Small intestine (tissue), 16 donors: ENCODE data around the gene MRPS5. TPM values are rescaled to one million over a fixed set of nuclear protein-coding genes. Genes with fewer than 3 reads are reported as not detected.

Experiments used
- DNase-seq, 2 donors: peaks; one replicate each; pipeline versions ENCODE4 v3.0.0 to v3.0.0-alpha.2; 2013
- FAIRE-seq: peaks from 2 replicates; lab custom pipeline; 2012; peaks lifted over from hg19 to GRCh38; lab: Jason Lieb, UNC
- H3K27ac ChIP-seq, 3 donors: one replicate each; pipeline ENCODE4 v1.5.1; 2013; ENCODE audit warnings: low read length in 2 of 3, mild to moderate bottlenecking in 2 of 3, control low read depth in 1 of 3, inconsistent platforms in 1 of 3, low read depth in 1 of 3, moderate library complexity in 1 of 3
- H3K27me3 ChIP-seq, 3 donors: one replicate each; pipeline ENCODE4 v1.6.1; 2013; ENCODE audit warnings: low read length in 3 of 3, inconsistent platforms in 1 of 3; ENCODE audit not compliant: control insufficient read depth in 3 of 3, insufficient read depth in 3 of 3
- H3K36me3 ChIP-seq, 3 donors: one replicate each; pipeline ENCODE4 v1.6.1; 2013; ENCODE audit warnings: low read length in 3 of 3, inconsistent platforms in 1 of 3, low read depth in 1 of 3, mild to moderate bottlenecking in 1 of 3, moderate library complexity in 1 of 3; ENCODE audit not compliant: control insufficient read depth in 3 of 3, insufficient read depth in 2 of 3
- H3K4me1 ChIP-seq, 3 donors: one replicate each; pipeline ENCODE4 v1.6.1; 2013; ENCODE audit warnings: low read length in 2 of 3, inconsistent platforms in 1 of 3, low read depth in 1 of 3, mild to moderate bottlenecking in 1 of 3, moderate library complexity in 1 of 3; ENCODE audit not compliant: control insufficient read depth in 3 of 3, insufficient read depth in 2 of 3
- H3K4me3 ChIP-seq, 3 donors: one replicate each; pipeline ENCODE4 v1.5.1; 2013; ENCODE audit warnings: low read length in 3 of 3, control low read depth in 1 of 3, inconsistent platforms in 1 of 3, low read depth in 1 of 3, mild to moderate bottlenecking in 1 of 3, moderate library complexity in 1 of 3
- H3K9me3 ChIP-seq, 2 donors: one replicate each; pipeline ENCODE4 v1.6.1; 2013; ENCODE audit warnings: low read depth in 1 of 2, low read length in 1 of 2; ENCODE audit not compliant: control insufficient read depth in 2 of 2, insufficient read depth in 1 of 2
- WGBS, 3 donors: extraction: QIAGEN DNeasy Blood & Tissue Kit; methylation state at CpG; one replicate each; pipeline ENCODE4 v1.1.7; 2013; 5-methylcytosine and 5-hydroxymethylcytosine counted together
- long read RNA-seq, 10 donors: transcript quantifications; one replicate each; lab custom pipeline, GENCODE V29; 2026
- polyA plus RNA-seq, 4 donors: library from polyadenylated mRNA; stranded (reverse) in 3 of 4; unstranded in 1 of 4; fragments of 200-250 nt in 3 of 4; fragments of 120-200 nt in 1 of 4; gene quantifications; one replicate each; pipeline versions ENCODE4 v1.2.1 to v1.2.3, GENCODE V29; 2013
- donor health status: healthy with polysubstance abuse.
- donor health status: control.
- donor health status: control.
- donor health status: Bipolar disorder and iron deficiency.
- donor health status: healthy.

Gene MRPS5
- 100 to 1,000 TPM in 2 of 4 donors, 10 to 100 TPM in 2; 42.9 to 104 (median 92.8) TPM for polyA plus RNA-seq
- long read RNA-seq, donor 1: 0 reads
- long read RNA-seq, donor 2, partial matches to known transcripts: 12 of 17 reads
- long read RNA-seq, donor 2, other reads (novel, unspliced or antisense): 0 of 17 reads
- long read RNA-seq, donor 3, transcript MRPS5-206 (7 exons, 1,672 nt): major isoform, 7 of 30 reads
- long read RNA-seq, donor 3, transcript MRPS5-201 (12 exons, 1,652 nt): minor isoform, 6 of 30 reads
- long read RNA-seq, donor 3, transcript MRPS5-203 (5 exons, 793 nt): minor isoform, 5 of 30 reads
- long read RNA-seq, donor 3, partial matches to known transcripts: 11 of 30 reads
- long read RNA-seq, donor 3, other reads (novel, unspliced or antisense): 0 of 30 reads
- long read RNA-seq, donor 4, partial matches to known transcripts: 0 of 2 reads
- long read RNA-seq, donor 4, other reads (novel, unspliced or antisense): 0 of 2 reads
- long read RNA-seq, donor 5, partial matches to known transcripts: 0 of 9 reads
- long read RNA-seq, donor 5, other reads (novel, unspliced or antisense): 0 of 9 reads
- long read RNA-seq, donor 6, transcript MRPS5-201 (12 exons, 1,652 nt): major isoform, 13 of 24 reads
- long read RNA-seq, donor 6, transcript MRPS5-203 (5 exons, 793 nt): minor isoform, 5 of 24 reads
- long read RNA-seq, donor 6, partial matches to known transcripts: 5 of 24 reads
- long read RNA-seq, donor 6, other reads (novel, unspliced or antisense): 0 of 24 reads
- long read RNA-seq, donor 7: 0 reads
- long read RNA-seq, donor 8, partial matches to known transcripts: 0 of 1 reads
- long read RNA-seq, donor 8, other reads (novel, unspliced or antisense): 0 of 1 reads
- long read RNA-seq, donor 9, partial matches to known transcripts: 0 of 4 reads
- long read RNA-seq, donor 9, other reads (novel, unspliced or antisense): 0 of 4 reads
- long read RNA-seq, donor 10, transcript MRPS5-203 (5 exons, 793 nt): major isoform, 12 of 55 reads
- long read RNA-seq, donor 10, partial matches to known transcripts: 34 of 55 reads
- long read RNA-seq, donor 10, other reads (novel, unspliced or antisense): 0 of 55 reads

GRCh38 chr2:95121407-95122196, at the start of gene MRPS5:
MRPS5 (minus strand) TSS chr2:95121808; CDS start chr2:95121791, 17 bp downstream.
- 0 to 1% (median 0%) methylated on average over 57 to 86 of the region's 86 CpGs for WGBS, 3 donors
- FAIRE-seq: no peak

GRCh38 chr2:95166065-95166763, 44.6 kb upstream of the MRPS5 start:
- Histone ChIP-seq H3K36me3 (no peaks in the 10 kb centered on the region), H3K4me3 (peak overlapping the region; percentile 20 to 85 (median 78)), H3K4me1 (peaks cover 0 to 8% (median 6%) of the 10 kb centered on the region in 3 donors), H3K27me3 (no peaks in the 10 kb centered on the region), H3K27ac (peak overlapping the region in 2 of 3 donors; percentile 58 to 94), H3K9me3 (no peaks in the 10 kb centered on the region)
- WGBS, 3 donors: 4 to 8% (median 6%) methylated on average over 16 of the region's 16 CpGs
- FAIRE-seq (no peak), DNase-seq (no peak)

More at GRCh38 chr2:95121407-95122196, at the start of gene MRPS5:
- no peaks in the 10 kb centered on the region for H3K27me3 ChIP-seq
- H3K4me3 ChIP-seq: peak within 1 kb of the TSS; percentile 87 to 98 (median 96)
- H3K36me3 ChIP-seq: peaks cover 0 to 1% (median 0%) of the 10 kb centered on the region in 3 donors
- no peaks in the 10 kb centered on the region for H3K9me3 ChIP-seq
- H3K4me1 ChIP-seq: peaks cover 0 to 7% (median 0%) of the 10 kb centered on the region in 3 donors
- DNase-seq: peak; percentile 76 to 92
- H3K27ac ChIP-seq: peak within 1 kb of the TSS; percentile 87 to 100 (median 90)

GRCh38 chr2:95165371-95166064, 43.9 kb upstream of the MRPS5 start, which contains the start of gene ZNF2:
ZNF2 (plus strand) TSS chr2:95165809; CDS start chr2:95176227, 10,418 bp downstream.
- 0 to 1% (median 0%) methylated on average over 56 of the region's 56 CpGs for WGBS, 3 donors
- Histone ChIP-seq H3K4me1 (peaks cover 0 to 8% (median 6%) of the 10 kb centered on the region in 3 donors), H3K9me3 (no peaks in the 10 kb centered on the region), H3K27ac (peak within 1 kb of the TSS; percentile 70 to 94 (median 80)), H3K36me3 (no peaks in the 10 kb centered on the region), H3K27me3 (no peaks in the 10 kb centered on the region), H3K4me3 (peak within 1 kb of the TSS; percentile 46 to 85 (median 78))
- FAIRE-seq: no peak
- peak; percentile 99 for DNase-seq

- FAIRE-seq (no peak), DNase-seq (no peak)
- 0 to 1% (median 1%) methylated on average over 9 of the region's 9 CpGs for WGBS, 3 donors
- H3K27me3 ChIP-seq: no peaks in the 10 kb centered on the region
- H3K9me3 ChIP-seq: no peaks in the 10 kb centered on the region
- H3K4me3 ChIP-seq: peak overlapping the region; percentile 46 to 85 (median 78)
- H3K36me3 ChIP-seq: no peaks in the 10 kb centered on the region
- H3K4me1 ChIP-seq: peaks cover 0 to 8% (median 6%) of the 10 kb centered on the region in 3 donors
- peak overlapping the region; percentile 70 to 94 (median 80) for H3K27ac ChIP-seq
These were observed 43.4 kb upstream of the MRPS5 start for GRCh38 chr2:95165030-95165370.

- H3K9me3 ChIP-seq: peaks cover 0 to 24% of the 10 kb centered on the region in 2 donors
- H3K36me3 ChIP-seq: peaks cover 0 to 21% (median 0%) of the 10 kb centered on the region in 3 donors
- DNase-seq (peak; percentile 67 to 88), FAIRE-seq (no peak)
- H3K4me1 ChIP-seq: peaks cover 0 to 7% (median 0%) of the 10 kb centered on the region in 3 donors
- H3K4me3 ChIP-seq: peak within 1 kb of the TSS; percentile 66 to 80 (median 70)
- H3K27ac ChIP-seq: peak within 1 kb of the TSS; percentile 5 to 77 (median 67)
- 6 to 10% (median 9%) methylated on average over 46 to 64 of the region's 64 CpGs for WGBS, 3 donors
- H3K27me3 ChIP-seq: no peaks in the 10 kb centered on the region
These were observed 38.3 kb upstream of the MRPS5 start, which contains the start of gene ZNF514 for GRCh38 chr2:95159690-95160449. ZNF514 (minus strand) TSS chr2:95159848; CDS start chr2:95153253, 6,595 bp downstream.

- Histone ChIP-seq H3K4me3 (peak overlapping the region; percentile 65 to 80 (median 70)), H3K27me3 (no peaks in the 10 kb centered on the region), H3K4me1 (peaks cover 0 to 4% (median 0%) of the 10 kb centered on the region in 3 donors), H3K27ac (peak overlapping the region; percentile 5 to 68 (median 41)), H3K36me3 (peaks cover 2 to 24% (median 4%) of the 10 kb centered on the region in 3 donors), H3K9me3 (peaks cover 0 to 30% of the 10 kb centered on the region in 2 donors)
- 1 to 5% (median 2%) methylated on average over 35 to 58 of the region's 58 CpGs for WGBS, 3 donors
- no peak for FAIRE-seq
- DNase-seq: peak; percentile 51 to 77
These were observed 37.4 kb upstream of the MRPS5 start for GRCh38 chr2:95158891-95159619.
